DMS114 treated with DMSO at 0.1 percent for 48 hours (cell line): Measurements from ENCODE around the gene UGP2.
"Not testable (repeated sequence)": the region's sequence is repeated elsewhere in the genome, so short reads cannot be mapped to it uniquely, and the experiment has no call there.

Source experiments
- DNase-seq: peaks from one replicate; lab custom pipeline; 2025; ENCODE audit not compliant: unreplicated experiment; lab: John Stamatoyannopoulos, UW

UGP2 gene

GRCh38 chr2:63841254-63842022 is at the start of gene UGP2:
TSS of gene UGP2 (plus strand) at chr2:63841896. CDS start at chr2:63842186, 290 bp downstream.
- peak; percentile 49 for DNase-seq

- no peak for DNase-seq
These were observed 49.2 kb upstream of the UGP2 start for GRCh38 chr2:63792530-63792929.

DNA sequence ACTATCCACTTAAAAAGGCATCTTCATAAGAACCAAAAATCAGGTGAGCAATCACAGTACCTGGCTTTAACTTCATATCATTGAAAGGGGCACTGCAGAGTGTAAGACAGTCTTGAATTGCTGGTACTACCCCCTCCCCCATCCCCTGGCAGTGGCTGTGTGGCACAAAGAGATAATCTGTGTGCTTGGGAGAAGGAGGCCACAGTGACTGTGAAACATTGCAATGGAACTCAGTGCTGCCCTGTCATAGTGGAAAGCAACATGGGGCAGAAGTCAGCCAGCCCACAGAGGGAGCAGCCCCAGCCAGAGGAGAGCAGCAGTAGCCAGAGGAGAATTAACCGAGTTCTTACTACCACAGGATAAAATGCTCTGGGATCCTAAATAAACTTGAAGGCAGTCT is 45.3 kb upstream of the UGP2 start:
- no peak for DNase-seq

- no peak for DNase-seq
These were observed 44.9 kb upstream of the UGP2 start for GRCh38 chr2:63796796-63797195.

DNA sequence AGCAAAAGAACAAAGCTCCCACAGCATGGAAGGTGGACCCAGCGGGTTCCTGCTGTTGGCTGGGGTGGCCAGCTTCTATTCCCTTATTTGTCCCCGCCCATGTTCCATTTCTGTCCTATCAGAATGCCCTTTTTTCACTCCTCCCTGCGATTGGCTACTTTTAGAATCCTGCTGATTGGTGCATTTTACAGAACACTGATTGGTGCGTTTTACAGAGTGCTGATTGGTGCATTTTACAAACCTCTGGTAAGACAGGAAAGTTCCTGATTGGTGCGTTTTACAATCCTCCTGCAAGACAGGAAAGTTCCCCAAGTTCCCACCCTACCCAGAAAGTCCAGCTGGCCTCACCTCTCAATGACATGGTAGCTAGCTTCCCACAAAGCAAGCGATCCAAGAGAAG is 40.2 kb upstream of the UGP2 start:
- no peak for DNase-seq

DNA sequence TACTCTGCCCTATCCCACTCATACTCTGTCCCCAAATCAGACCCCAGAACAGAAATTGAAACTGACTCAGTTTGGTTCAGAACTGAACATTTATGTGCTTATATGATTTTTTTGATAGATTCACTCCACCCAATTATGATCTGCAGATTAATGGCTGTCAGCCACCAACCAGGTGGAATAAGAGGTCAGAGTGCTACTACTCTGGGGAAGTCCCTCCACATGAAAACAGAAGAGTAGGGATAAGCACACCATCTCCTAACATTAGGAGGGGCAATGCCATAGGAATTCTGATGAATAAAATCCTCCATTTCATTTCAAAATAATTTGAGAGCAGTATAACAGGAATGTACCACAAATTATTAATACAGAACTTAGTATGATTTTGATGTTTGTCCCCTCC is 36.3 kb upstream of the UGP2 start:
- DNase-seq: no peak

DNA sequence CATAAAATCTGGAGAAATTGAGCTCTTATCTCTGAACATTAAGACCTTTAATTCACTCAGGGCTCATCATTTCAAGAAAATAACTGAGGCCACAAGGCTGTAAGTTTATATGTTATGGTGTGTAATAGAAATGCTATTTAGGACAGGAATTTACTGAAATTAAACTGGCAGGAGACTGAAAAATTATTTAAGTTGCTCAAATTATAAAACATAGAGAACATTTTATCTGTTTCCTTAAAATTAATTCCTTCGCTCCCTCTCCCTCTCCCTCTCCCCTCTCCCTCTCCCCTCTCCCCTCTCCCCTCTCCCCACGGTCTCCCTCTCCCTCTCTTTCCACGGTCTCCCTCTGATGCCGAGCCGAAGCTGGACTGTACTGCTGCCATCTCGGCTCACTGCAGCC is 33.7 kb upstream of the UGP2 start:
- not testable (repeated sequence) for DNase-seq

GRCh38 chr2:63808911-63809310 is 32.8 kb upstream of the UGP2 start:
- DNase-seq: not testable (repeated sequence)

DNA sequence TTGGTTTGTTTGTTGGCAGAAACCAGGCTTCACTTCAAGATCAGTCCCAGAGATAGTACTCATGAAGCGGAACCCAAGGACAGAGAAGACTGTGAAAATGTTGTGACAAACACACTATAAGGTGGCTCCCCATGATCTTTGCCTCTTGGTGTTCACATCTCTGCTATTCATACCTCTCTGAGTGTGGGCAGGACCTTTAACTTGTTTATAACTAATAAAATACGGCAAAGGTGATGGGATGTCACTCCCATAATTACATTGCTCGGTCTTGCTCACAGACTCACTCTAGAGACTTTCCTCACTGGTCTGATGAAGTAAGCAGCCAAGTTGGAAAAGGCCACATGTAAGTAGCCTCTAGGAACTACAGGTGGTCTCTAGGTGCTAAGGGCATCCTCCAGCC is 30.6 kb upstream of the UGP2 start:
- DNase-seq: no peak

DNA sequence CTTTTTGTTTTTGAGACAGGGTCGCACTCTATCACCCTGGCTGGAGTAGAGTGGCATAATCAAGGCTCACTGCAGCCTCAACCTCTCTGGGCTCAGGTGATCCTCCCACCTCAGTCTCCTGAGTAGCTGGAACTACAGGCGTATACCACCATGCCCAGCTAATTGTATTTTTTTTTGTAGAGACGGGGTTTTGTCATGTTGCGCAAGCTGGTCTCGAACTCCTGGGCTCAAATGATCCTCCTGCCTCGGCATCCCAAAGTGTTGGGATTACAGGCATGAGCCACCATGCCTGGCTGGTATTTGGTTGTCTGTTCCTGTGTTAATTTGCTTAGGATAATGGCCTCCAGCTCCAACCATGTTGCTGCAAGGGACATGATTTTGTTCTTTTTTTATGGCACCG is 29.8 kb upstream of the UGP2 start:
- not testable (repeated sequence) for DNase-seq

DNA sequence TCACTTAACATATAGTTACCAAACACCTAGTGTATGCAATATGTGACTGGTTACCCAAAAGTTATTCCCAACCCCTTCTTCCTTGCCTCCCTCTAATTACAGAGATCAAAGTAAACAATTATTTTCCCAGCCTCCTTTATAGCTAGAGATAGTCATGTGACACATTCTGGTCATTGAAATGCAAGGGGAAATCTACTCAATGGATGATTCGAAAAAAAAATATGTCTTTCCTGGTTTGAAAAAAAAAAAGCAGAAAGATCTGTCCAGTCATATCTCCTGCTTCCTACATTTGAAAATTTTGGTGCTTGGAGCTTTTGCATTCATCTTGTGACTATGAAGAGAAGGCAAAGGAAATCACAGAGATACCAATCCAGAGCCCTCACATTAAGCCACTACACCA is 27.6 kb upstream of the UGP2 start:
- no peak for DNase-seq

DNA sequence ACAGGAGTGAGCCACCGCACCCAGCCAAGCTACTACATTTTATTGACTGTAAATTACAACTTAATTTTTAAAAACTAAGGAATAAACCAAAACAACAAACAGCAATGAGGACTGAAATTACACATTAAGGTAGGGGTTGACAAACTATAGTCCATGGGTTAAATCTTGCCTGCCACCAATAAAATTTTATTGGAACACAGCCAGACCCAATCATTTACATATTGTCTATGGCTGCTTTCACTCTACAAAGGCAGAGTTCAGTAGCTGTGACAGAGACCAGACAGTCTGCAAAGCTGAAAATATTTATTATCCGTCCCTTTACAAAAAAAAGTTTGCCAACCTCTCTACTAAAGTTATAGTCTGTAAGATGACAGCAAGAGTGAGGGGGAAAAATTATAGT is 24.3 kb upstream of the UGP2 start:
- no peak for DNase-seq

GRCh38 chr2:63818271-63818670 is 23.4 kb upstream of the UGP2 start:
- no peak for DNase-seq

GRCh38 chr2:63819256-63819655 is 22.4 kb upstream of the UGP2 start:
- no peak for DNase-seq

DNA sequence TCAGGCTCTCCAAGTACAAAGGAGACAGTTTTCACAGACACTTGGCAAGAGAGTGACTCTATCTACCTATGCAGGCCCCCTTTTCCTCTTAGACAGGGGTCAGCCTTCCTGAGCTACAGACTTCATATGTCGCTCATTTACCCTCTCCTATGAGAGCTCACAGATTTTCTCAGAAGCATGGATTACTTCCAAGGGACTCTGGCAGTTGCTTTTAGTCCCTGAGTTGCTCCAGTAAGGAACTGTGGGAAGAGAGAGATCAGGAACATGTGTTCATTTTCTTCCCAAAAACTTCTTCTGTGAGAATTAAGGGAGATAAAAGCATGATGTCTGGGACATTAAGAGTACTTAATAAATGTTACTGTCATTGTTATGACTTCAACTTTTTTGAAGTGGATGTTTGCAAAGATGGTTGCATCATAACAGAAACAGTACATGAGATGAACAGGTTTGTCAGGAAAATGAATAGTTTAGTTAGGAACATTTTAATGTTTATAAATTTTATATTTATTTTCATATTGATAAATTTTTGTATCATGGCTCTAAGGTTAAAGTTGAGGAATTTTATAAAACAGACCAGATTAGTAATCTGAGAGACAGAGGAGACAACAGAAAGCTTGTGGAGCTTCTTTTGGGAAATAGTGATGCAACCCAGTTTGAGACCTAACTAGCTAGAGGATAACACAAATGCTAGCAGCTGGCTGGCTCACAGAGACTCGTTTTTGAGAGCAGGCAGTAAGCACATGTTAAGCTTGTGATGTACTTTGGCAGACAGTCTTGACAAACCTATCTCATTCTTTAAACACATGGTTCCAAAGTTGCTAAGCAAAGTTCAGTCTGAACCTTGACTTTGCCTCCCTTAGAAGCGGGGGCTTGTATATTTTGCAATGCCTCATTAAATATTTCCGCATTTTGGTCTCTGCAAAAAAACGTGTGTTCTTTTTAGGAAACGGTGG is 21.7 kb upstream of the UGP2 start:
- DNase-seq: no peak

- DNase-seq: no peak
These were observed 20.7 kb upstream of the UGP2 start for GRCh38 chr2:63820969-63821368.

DNA sequence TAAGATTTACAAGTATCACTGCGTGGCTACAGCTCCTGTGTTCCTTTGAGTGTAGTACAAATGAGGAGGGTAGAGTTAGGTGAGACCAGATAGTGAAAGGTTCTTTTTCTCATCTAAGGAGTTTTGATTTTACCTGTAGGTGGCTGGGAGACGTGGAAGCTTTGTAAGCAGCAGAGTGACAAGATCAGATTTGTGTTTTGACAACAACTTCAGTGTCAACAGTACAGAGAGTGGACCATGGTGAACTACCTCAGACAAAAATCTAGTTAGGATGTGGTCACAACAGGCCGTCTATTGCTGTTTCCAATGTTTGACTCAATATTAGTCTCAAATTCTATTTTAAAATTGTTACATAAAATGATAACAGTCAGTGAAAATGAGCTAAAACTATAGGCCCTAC is 20.3 kb upstream of the UGP2 start:
- DNase-seq: no peak

GRCh38 chr2:63822478-63822877 is 19.2 kb upstream of the UGP2 start:
- DNase-seq: no peak

- DNase-seq: no peak
These were observed 13.9 kb upstream of the UGP2 start for GRCh38 chr2:63827749-63828148.

DNA sequence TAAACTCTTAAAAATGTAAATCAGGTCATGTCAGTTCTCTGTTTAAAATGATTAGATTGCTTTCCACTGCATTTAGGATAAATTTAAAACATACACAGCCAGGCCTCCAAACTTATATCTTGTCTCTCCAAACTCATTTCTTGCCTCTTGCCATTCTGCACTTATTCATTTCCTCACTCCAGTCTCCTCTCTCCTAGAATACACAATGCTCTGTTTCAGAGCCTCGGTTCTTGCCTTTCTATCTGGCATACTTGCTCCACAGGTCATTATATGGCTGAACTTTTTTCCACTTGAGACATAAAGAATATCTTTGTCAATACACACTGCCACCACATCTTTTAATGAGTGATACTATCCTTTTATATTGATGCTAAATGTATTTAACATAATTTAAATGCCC is 10.5 kb upstream of the UGP2 start:
- no peak for DNase-seq

GRCh38 chr2:63834401-63834800 is 7.3 kb upstream of the UGP2 start:
- no peak for DNase-seq

DNA sequence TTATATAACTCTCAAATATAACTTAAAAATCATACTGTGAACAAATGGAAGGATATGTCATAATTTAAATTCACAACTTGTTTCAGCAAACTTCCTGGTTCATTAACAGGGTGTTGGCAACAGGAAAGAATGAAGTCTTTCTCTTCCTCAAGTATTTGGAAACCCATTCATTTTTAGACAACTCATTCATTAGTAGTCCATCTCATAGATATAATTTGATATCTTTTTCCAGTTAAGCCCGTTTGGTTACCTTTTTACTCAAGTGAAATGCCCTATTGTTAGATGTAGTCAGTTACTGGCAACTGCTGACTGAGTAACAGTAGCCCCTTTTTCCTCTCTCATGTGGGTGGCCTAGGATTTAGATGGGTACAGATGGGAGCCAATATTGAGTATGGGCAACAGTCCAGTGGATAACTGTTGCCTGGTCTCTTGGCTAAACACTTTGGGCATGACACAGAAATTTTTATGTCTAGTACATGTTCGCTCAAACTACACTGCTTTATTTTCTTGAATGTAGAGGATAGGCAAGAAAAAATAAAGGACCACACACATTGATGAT is 4.6 kb upstream of the UGP2 start:
- no peak for DNase-seq
